DMS53 treated with DMSO at 0.1 percent for 48 hours (cell line): ENCODE data around the gene NDUFA8.

Experiments
- DNase-seq: peaks from one replicate; lab custom pipeline; 2025; ENCODE audit not compliant: unreplicated experiment; lab: John Stamatoyannopoulos, UW

NDUFA8 gene

DNA sequence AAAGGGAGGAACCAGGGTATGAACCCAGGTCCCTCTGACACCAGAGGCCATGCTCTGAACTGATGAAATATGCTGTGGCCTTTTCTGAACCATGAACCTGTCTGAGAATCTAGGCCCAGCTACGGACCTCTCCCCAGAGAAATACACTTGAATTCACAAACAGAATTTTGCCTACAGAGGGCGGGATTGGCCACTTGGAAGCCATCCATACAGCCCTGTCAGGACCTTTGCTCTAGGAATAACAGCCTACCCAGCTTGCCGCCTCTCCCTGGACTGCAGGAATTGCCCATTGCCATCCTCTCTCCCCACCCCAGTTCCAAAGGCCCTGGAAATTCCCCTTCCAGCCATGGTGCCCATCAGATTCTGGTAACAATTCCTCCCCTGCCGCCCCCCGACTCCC is 26.7 kb upstream of the NDUFA8 start:
- DNase-seq, result no peak

DNA sequence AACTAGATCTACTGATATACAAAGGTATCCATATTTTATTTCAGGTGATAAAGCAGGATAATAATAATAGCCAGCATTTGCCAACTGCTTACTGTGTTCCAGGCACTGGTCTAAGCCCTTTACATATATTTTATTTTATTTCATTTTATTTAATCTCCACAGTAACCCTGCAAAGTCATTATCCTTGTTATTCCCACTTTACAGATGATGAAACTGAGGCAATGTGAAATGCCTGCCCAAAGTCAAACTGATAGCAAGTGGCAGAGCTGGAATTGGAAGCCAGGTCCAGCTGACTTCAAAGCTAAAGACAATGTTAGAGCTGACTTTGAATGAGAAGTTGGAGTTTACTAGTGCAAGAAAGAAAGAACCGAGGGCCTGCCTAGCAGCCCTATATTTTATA is 25.0 kb upstream of the NDUFA8 start:
- no peak for DNase-seq

GRCh38 chr9:122183501-122183900 is 23.9 kb upstream of the NDUFA8 start:
- DNase-seq, result no peak

DNA sequence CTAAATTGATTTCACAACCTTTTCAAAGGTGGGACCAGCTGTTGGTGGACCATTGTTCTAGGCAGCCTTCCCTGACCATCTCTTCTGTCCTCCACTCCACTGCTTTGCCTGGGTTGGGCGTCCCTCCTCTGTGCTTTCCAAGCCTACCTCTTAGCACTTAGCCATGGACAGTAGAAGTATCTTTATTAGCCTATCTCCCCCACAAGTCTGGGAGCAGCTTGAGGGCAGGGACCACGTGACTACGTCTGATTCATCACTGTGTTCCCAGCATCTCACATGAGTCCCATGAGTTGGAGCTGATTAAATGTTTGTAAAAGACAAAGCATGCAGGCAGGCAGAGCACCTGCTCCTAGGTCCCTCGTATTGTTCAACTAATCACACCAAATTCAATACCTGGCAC is 21.1 kb upstream of the NDUFA8 start:
- DNase-seq, result peak; percentile 66

DNA sequence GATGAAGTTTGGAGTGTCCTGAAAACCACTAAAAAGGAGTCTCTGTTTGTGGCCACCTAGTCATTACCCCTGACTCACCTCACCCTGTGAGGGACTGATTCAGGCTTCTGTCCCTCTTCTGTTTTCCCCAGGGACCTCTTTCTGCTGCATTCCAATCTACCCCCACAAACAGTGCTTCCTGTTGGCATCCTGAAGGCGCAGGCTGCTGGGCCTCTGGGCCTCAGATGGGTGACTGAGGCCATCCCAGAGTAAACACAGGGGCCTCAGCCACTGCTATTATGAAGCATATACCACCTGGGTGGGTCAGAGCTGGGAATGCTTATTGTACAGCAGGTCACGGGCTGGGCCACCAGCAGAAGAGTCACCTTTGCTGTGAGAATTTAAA is 20.1 kb upstream of the NDUFA8 start:
- no peak for DNase-seq

DNA sequence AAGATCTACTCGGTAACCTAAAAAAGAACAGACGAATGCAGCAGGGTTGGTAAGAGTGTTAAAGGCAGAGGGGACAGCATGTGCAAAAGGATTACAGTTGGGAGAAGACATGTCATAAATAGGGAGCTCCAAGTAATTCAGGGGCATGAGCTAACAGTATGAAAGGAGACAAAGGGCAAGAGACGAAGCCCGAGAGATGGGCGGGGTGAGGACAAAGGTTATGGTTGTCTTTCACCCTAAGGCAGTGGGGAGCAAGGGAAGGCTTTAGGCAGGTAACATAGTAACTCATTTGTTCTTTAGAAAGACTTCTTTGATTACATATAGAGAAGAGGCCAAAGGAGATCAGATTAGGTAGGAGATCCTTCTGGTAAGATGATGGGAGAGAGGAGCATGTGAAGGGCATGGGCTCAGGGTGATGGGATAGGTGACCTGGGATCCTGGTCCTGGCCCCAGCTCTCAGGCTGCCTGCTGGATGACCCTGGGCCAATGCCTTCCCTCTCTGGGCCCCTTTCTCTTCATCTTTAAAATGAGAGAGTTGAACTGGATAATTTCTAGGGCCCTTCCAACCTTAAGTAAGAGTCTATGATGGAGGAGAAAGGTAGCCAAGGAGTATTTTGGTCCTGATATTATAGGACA is 19.6 kb upstream of the NDUFA8 start:
- no peak for DNase-seq

GRCh38 chr9:122176916-122177315 is 17.3 kb upstream of the NDUFA8 start:
- DNase-seq, result no peak

DNA sequence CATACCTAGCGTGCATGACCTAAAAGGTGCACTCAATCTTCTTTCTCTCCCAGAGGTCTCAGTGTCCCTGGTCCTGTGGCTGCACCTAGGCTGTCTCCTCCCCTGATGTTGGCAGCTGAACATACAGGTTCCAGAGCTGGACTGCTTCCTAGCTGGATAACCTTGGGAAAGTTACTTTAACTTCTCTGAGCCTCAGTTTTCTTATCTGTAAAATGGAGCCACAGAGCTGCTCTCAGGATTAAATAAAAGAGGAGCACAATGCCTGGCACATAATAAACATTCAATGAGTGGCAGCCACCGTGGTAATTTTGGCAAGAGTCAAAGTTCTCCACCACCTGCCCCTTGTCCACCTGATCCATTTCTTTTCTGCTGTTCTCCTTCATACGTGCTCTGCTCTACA is 14.1 kb upstream of the NDUFA8 start:
- no peak for DNase-seq

DNA sequence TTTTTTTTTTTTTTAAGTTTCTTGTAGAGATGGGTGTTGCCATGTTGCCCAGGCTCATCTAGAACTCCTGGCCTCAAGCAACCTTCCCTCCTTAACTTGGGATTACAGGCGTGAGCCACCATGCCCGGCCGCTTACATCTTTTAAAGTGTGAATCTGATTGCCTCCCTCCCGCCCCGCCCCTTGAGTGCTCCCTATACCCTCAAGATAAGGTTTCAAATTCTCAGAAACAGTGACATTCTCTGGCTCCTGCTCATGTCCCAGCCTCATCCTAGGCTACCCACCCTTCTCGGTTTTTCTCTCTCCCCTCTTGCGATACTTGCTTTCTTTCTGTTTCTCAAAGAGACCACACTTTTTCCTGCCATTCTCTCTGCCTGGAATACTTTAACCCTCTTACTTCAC is 12.6 kb upstream of the NDUFA8 start:
- no peak for DNase-seq

DNA sequence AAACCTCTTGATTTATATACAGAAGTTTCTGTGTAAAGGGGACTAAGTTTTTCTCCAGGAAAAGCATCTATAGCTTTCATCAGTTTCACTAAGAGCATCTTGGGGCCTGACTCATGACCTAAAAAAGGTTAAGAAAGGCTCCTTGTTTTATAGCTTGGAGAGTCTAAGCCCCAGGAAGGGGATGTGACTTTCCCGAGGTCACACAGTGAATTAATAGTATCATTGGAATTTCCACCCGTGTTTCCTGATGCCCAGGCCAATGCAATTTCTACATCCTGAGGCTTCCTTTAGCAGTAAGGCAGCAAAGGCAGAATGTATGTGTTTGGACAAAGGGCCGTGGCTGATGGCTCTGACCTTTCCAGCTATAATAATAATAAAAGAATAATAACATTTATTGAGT is 8.8 kb upstream of the NDUFA8 start:
- DNase-seq, result no peak

DNA sequence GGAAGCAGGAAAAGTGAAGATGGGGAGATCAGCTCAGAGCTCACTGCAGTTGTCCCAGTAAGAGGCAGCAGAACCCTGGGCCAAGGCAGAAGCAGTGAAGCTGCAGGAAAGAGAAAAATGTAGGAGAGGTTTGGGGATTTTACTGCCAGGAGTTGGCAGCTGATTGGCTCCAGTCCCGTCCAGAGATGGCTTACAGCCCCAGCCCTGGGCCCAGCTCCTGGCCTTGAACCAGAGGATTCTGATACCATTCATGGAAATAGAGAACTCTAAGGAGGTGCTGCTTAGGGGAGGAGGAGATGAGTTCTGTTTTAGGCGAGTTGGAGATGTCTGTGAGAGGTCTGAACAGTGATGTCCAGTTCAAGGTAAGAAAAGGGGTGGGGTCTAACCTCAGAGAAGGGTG is 4.7 kb upstream of the NDUFA8 start:
- DNase-seq, result no peak

GRCh38 chr9:122162415-122162814 is 2.8 kb upstream of the NDUFA8 start:
- DNase-seq, result no peak

DNA sequence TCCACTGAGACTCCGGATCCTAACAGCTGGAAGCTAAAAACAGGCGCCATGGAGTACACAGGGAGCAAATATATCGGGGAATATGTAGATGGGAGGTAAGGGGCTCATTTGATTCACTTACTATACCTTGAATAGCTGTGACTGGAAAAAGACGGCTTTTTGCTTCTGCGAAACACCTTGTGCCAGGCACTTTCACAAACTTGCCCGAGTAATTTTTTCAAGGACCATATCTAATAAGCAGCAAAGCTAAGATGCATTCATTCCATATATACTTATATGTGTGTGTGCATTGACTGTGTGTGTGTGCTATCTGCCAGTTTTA is 307 bp upstream of the NDUFA8 start:
- no peak for DNase-seq

- DNase-seq, result no peak
Measured at GRCh38 chr9:122158202-122158601, 1.4 kb downstream of the NDUFA8 start.

- DNase-seq, result no peak
Measured at GRCh38 chr9:122155796-122156195, 3.8 kb downstream of the NDUFA8 start.

GRCh38 chr9:122151267-122151828 is 8.2 kb downstream of the NDUFA8 start:
- no peak for DNase-seq

- DNase-seq, result no peak
Measured at GRCh38 chr9:122145592-122145863, 14.1 kb downstream of the NDUFA8 start.

GRCh38 chr9:122144836-122145591 is 14.6 kb downstream of the NDUFA8 start:
- DNase-seq, result no peak

DNA sequence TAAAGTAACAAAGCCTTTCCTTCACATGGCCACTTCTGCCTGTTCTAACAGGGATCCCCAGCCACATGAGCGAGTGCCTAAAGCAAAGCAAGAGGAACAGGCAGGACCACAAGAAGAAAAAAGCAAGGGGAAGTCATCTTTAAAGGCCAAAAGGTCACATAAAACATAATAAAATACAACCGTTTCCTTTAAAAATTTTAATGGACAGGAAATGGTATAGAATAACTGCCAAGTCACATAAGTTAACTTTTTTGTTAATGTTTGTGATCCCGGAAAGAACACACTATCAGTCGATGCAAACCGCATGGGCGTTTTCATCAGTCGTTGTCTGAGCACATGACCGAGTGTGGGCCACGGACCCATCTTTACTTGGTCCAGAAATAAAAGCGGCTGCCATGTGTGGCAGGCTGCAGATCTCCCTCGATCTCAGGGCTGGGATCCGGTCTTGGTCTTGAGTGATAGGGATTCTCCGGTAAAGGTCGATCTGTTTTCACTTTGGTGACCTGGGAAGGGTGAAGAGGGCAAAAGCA is 15.6 kb downstream of the NDUFA8 start:
- DNase-seq, result no peak

- DNase-seq, result no peak
Measured at GRCh38 chr9:122143296-122143695, 16.3 kb downstream of the NDUFA8 start.

GRCh38 chr9:122141671-122142070 is 17.9 kb downstream of the NDUFA8 start:
- no peak for DNase-seq

GRCh38 chr9:122140368-122141193 is 19.0 kb downstream of the NDUFA8 start:
- DNase-seq, result no peak
